ENCODE measurements around the gene DNAJC13.
A peak's percentile ranks its signal among the peaks of the same experiment; 100 is the strongest.

Gene DNAJC13

GRCh38 chr3:132422531-132422930 lies 5.2 kb downstream of the DNAJC13 start:
- DNase-seq (ENCODE audit: low read depth) = no peak
- no peak overlapping the region for H3K4me3 ChIP-seq (ENCODE audit: low read length)
- TF ChIP-seq CTCF (conservative IDR thresholded peaks at IDR 0.05; ENCODE audit: low read depth, low read length) = no peak

GRCh38 chr3:132432639-132433038 lies 15.3 kb downstream of the DNAJC13 start:
- peak; percentile 70 for DNase-seq (ENCODE audit: low read depth)
- no peak for TF ChIP-seq CTCF (conservative IDR thresholded peaks at IDR 0.05; ENCODE audit: low read depth, low read length)
- H3K4me3 ChIP-seq (ENCODE audit: low read length) = no peak overlapping the region

GRCh38 chr3:132433121-132433520 lies 15.8 kb downstream of the DNAJC13 start:
- no peak for TF ChIP-seq CTCF (conservative IDR thresholded peaks at IDR 0.05; ENCODE audit: low read depth, low read length)
- H3K4me3 ChIP-seq (ENCODE audit: low read length) = no peak overlapping the region
- DNase-seq (ENCODE audit: low read depth) = no peak

GRCh38 chr3:132435224-132435910 lies 18.1 kb downstream of the DNAJC13 start:
- H3K4me3 ChIP-seq (ENCODE audit: low read length) = no peak overlapping the region
- no peak for TF ChIP-seq CTCF (conservative IDR thresholded peaks at IDR 0.05; ENCODE audit: low read depth, low read length)
- DNase-seq (ENCODE audit: low read depth) = no peak

- no peak for DNase-seq (ENCODE audit: low read depth)
- no peak overlapping the region for H3K4me3 ChIP-seq (ENCODE audit: low read length)
- TF ChIP-seq CTCF (conservative IDR thresholded peaks at IDR 0.05; ENCODE audit: low read depth, low read length) = no peak
Measured at GRCh38 chr3:132435911-132436425, 18.7 kb downstream of the DNAJC13 start.

GRCh38 chr3:132443421-132443820 lies 26.1 kb downstream of the DNAJC13 start:
- no peak for DNase-seq (ENCODE audit: low read depth)
- TF ChIP-seq CTCF (conservative IDR thresholded peaks at IDR 0.05; ENCODE audit: low read depth, low read length) = no peak

GRCh38 chr3:132444383-132444782 lies 27.1 kb downstream of the DNAJC13 start:
- H3K4me3 ChIP-seq (ENCODE audit: low read length) = no peak overlapping the region
- DNase-seq (ENCODE audit: low read depth) = no peak
- no peak for TF ChIP-seq CTCF (conservative IDR thresholded peaks at IDR 0.05; ENCODE audit: low read depth, low read length)

More at GRCh38 chr3:132443421-132443820, 26.1 kb downstream of the DNAJC13 start:
- no peak overlapping the region for H3K4me3 ChIP-seq (ENCODE audit: low read length)
